ENCODE results near the gene MAGI2.

The MAGI2 gene

GRCh38 chr7:78265486-78265885 lies 1188.0 kb downstream of the MAGI2 start:
- Histone ChIP-seq H3K36me3 (ENCODE audit: insufficient read depth, low read length) (no peaks in the 10 kb centered on the region), H3K9me3 (ENCODE audit: insufficient read depth, low read length, severe bottlenecking) (no peaks in the 10 kb centered on the region), H2AFZ (ENCODE audit: low read depth, low read length) (no peak overlapping the region), H3K4me2 (ENCODE audit: insufficient read depth, low read length) (no peak overlapping the region), H3K79me2 (ENCODE audit: insufficient read depth, low read length) (no peaks in the 10 kb centered on the region), H3K27ac (ENCODE audit: low read length) (no peak overlapping the region), H3K27me3 (ENCODE audit: insufficient read depth, low read length, poor library complexity) (no peaks in the 10 kb centered on the region), H3K9ac (ENCODE audit: low read depth, low read length) (no peak overlapping the region), H4K20me1 (ENCODE audit: insufficient read depth, low read length) (no peaks in the 10 kb centered on the region), H3K4me1 (ENCODE audit: insufficient read depth, low read length) (no peaks in the 10 kb centered on the region), H3K4me3 (ENCODE audit: low read depth in 1 of 2, low read length in 2 of 2) (no peak overlapping the region)
- ATAC-seq (ENCODE audit: insufficient read depth, low read depth) (no peak), DNase-seq (no peak)
- no peak for TF ChIP-seq CTCF (IDR thresholded peaks at IDR 0.05; ENCODE audit: borderline replicate concordance, extremely low read depth, low read length, poor library complexity, severe bottlenecking)
- TF ChIP-seq EZH2 (IDR thresholded peaks at IDR 0.05; ENCODE audit: borderline replicate concordance, low read depth, low read length, severe bottlenecking), result no peak

- no peak for DNase-seq
- no peaks in the 10 kb centered on the region for H3K36me3 ChIP-seq (ENCODE audit: insufficient read depth, low read length)
- no peaks in the 10 kb centered on the region for H3K27me3 ChIP-seq (ENCODE audit: insufficient read depth, low read length, poor library complexity)
- TF ChIP-seq CTCF (IDR thresholded peaks at IDR 0.05; ENCODE audit: borderline replicate concordance, extremely low read depth, low read length, poor library complexity, severe bottlenecking) (no peak), EZH2 (IDR thresholded peaks at IDR 0.05; ENCODE audit: borderline replicate concordance, low read depth, low read length, severe bottlenecking) (no peak)
- H3K79me2 ChIP-seq (ENCODE audit: insufficient read depth, low read length), result no peaks in the 10 kb centered on the region
- H3K27ac ChIP-seq (ENCODE audit: low read length), result no peak overlapping the region
- H3K4me1 ChIP-seq (ENCODE audit: insufficient read depth, low read length), result no peaks in the 10 kb centered on the region
- H2AFZ ChIP-seq (ENCODE audit: low read depth, low read length), result no peak overlapping the region
- no peaks in the 10 kb centered on the region for H3K9me3 ChIP-seq (ENCODE audit: insufficient read depth, low read length, severe bottlenecking)
- H4K20me1 ChIP-seq (ENCODE audit: insufficient read depth, low read length), result no peaks in the 10 kb centered on the region
- H3K9ac ChIP-seq (ENCODE audit: low read depth, low read length), result no peak overlapping the region
- no peak overlapping the region for H3K4me3 ChIP-seq (ENCODE audit: low read depth in 1 of 2, low read length in 2 of 2)
- no peak for ATAC-seq (ENCODE audit: insufficient read depth, low read depth)
- H3K4me2 ChIP-seq (ENCODE audit: insufficient read depth, low read length), result no peak overlapping the region
These were observed 1188.4 kb downstream of the MAGI2 start for GRCh38 chr7:78265071-78265470.

GRCh38 chr7:78264105-78264504 lies 1189.4 kb downstream of the MAGI2 start:
- no peaks in the 10 kb centered on the region for H3K27me3 ChIP-seq (ENCODE audit: insufficient read depth, low read length, poor library complexity)
- H3K9ac ChIP-seq (ENCODE audit: low read depth, low read length), result no peak overlapping the region
- no peak for DNase-seq
- H4K20me1 ChIP-seq (ENCODE audit: insufficient read depth, low read length), result no peaks in the 10 kb centered on the region
- ATAC-seq (ENCODE audit: insufficient read depth, low read depth), result no peak
- H3K4me1 ChIP-seq (ENCODE audit: insufficient read depth, low read length), result no peaks in the 10 kb centered on the region
- H3K79me2 ChIP-seq (ENCODE audit: insufficient read depth, low read length), result no peaks in the 10 kb centered on the region
- H3K36me3 ChIP-seq (ENCODE audit: insufficient read depth, low read length), result no peaks in the 10 kb centered on the region
- H3K9me3 ChIP-seq (ENCODE audit: insufficient read depth, low read length, severe bottlenecking), result no peaks in the 10 kb centered on the region
- H3K4me2 ChIP-seq (ENCODE audit: insufficient read depth, low read length), result no peak overlapping the region
- no peak for TF ChIP-seq CTCF (IDR thresholded peaks at IDR 0.05; ENCODE audit: borderline replicate concordance, extremely low read depth, low read length, poor library complexity, severe bottlenecking)
- TF ChIP-seq EZH2 (IDR thresholded peaks at IDR 0.05; ENCODE audit: borderline replicate concordance, low read depth, low read length, severe bottlenecking), result no peak
- no peak overlapping the region for H3K4me3 ChIP-seq (ENCODE audit: low read depth in 1 of 2, low read length in 2 of 2)
- H2AFZ ChIP-seq (ENCODE audit: low read depth, low read length), result no peak overlapping the region
- H3K27ac ChIP-seq (ENCODE audit: low read length), result no peak overlapping the region

GRCh38 chr7:78261739-78262138 lies 1191.7 kb downstream of the MAGI2 start:
- H3K9me3 ChIP-seq (ENCODE audit: insufficient read depth, low read length, severe bottlenecking), result no peaks in the 10 kb centered on the region
- TF ChIP-seq EZH2 (IDR thresholded peaks at IDR 0.05; ENCODE audit: borderline replicate concordance, low read depth, low read length, severe bottlenecking), result no peak
- TF ChIP-seq CTCF (IDR thresholded peaks at IDR 0.05; ENCODE audit: borderline replicate concordance, extremely low read depth, low read length, poor library complexity, severe bottlenecking), result no peak
- ATAC-seq (ENCODE audit: insufficient read depth, low read depth) (no peak), DNase-seq (no peak)
- no peak overlapping the region for H2AFZ ChIP-seq (ENCODE audit: low read depth, low read length)
- no peak overlapping the region for H3K27ac ChIP-seq (ENCODE audit: low read length)
- H3K36me3 ChIP-seq (ENCODE audit: insufficient read depth, low read length), result no peaks in the 10 kb centered on the region
- H3K27me3 ChIP-seq (ENCODE audit: insufficient read depth, low read length, poor library complexity), result no peaks in the 10 kb centered on the region
- no peaks in the 10 kb centered on the region for H3K79me2 ChIP-seq (ENCODE audit: insufficient read depth, low read length)
- H3K4me3 ChIP-seq (ENCODE audit: low read depth in 1 of 2, low read length in 2 of 2), result no peak overlapping the region
- no peak overlapping the region for H3K4me2 ChIP-seq (ENCODE audit: insufficient read depth, low read length)
- H3K9ac ChIP-seq (ENCODE audit: low read depth, low read length), result no peak overlapping the region
- no peaks in the 10 kb centered on the region for H3K4me1 ChIP-seq (ENCODE audit: insufficient read depth, low read length)
- no peaks in the 10 kb centered on the region for H4K20me1 ChIP-seq (ENCODE audit: insufficient read depth, low read length)

Measured in DND-41 (cell line).